Osteoblast (primary cell): ENCODE results near the gene MEPCE. TPM values are rescaled to one million over a fixed set of nuclear protein-coding genes. Genes with fewer than 3 reads are reported as not detected.
A peak's percentile ranks its signal among the peaks of the same experiment; 100 is the strongest.
"Not testable (repeated sequence)": the region's sequence is repeated elsewhere in the genome, so short reads cannot be mapped to it uniquely, and the experiment has no call there.

Source experiments
- DNase-seq: peaks from one replicate; pipeline ENCODE4 v3.0.0; 2011; ENCODE audit warnings: low spot score, mixed read lengths; ENCODE audit not compliant: insufficient read length; ENCODE audit errors: missing footprints
- H2AFZ ChIP-seq: 2 replicates; pipeline ENCODE4 v1.6.0; 2011; ENCODE audit warnings: mild to moderate bottlenecking, low read length
- H3K27ac ChIP-seq: 2 replicates; pipeline ENCODE4 v1.5.1; 2011; ENCODE audit warnings: mild to moderate bottlenecking, low read depth, low read length, moderate library complexity
- H3K27me3 ChIP-seq: 2 replicates; pipeline ENCODE4 v1.6.0; 2012; ENCODE audit warnings: mild to moderate bottlenecking, control low read depth, inconsistent platforms, low read length, moderate library complexity; ENCODE audit not compliant: insufficient read depth
- H3K36me3 ChIP-seq: 2 replicates; pipeline ENCODE4 v1.5.1; 2011; ENCODE audit warnings: mild to moderate bottlenecking, low read length, control low read depth, moderate library complexity; ENCODE audit not compliant: insufficient read depth
- H3K4me1 ChIP-seq: 2 replicates; pipeline ENCODE4 v1.5.1; 2011; ENCODE audit warnings: mild to moderate bottlenecking, low read length, control low read depth, moderate library complexity; ENCODE audit not compliant: insufficient read depth
- H3K4me2 ChIP-seq: 2 replicates; pipeline ENCODE4 v1.6.0; 2011; ENCODE audit warnings: mild to moderate bottlenecking, low read length; ENCODE audit not compliant: insufficient read depth
- H3K4me3 ChIP-seq: fragments of 200-600 bp; sonication (generic); 3 replicates; pipeline ENCODE4 v1.5.1; 2012; ENCODE audit warnings: mild to moderate bottlenecking, low read length, inconsistent platforms; ENCODE audit not compliant: insufficient read depth
- H3K79me2 ChIP-seq: 2 replicates; pipeline ENCODE4 v1.6.0; 2012; ENCODE audit warnings: mild to moderate bottlenecking, low read length, control low read depth, inconsistent platforms; ENCODE audit not compliant: insufficient read depth
- H3K9me3 ChIP-seq: 2 replicates; pipeline ENCODE4 v1.5.1; 2011; ENCODE audit warnings: low read depth, low read length, control low read depth
- H4K20me1 ChIP-seq: 2 replicates; pipeline ENCODE4 v1.6.0; 2012; ENCODE audit warnings: mild to moderate bottlenecking, low read length, control low read depth; ENCODE audit not compliant: insufficient read depth
- total RNA-seq: library from RNA; depleted of rRNA; stranded (reverse); fragments of >200 nt; gene quantifications from 2 replicates; pipeline ENCODE4 v1.2.3, GENCODE V29; 2012
- TF ChIP-seq, protein P1 (sequence below): IDR thresholded peaks from 2 replicates; pipeline ENCODE4 v1.5.1; 2011; ENCODE audit warnings: mild to moderate bottlenecking, low read depth, low read length, moderate library complexity; ENCODE audit errors: extremely low read depth

Gene MEPCE
- total RNA-seq, 1 donor, result 29.7 TPM

DNA sequence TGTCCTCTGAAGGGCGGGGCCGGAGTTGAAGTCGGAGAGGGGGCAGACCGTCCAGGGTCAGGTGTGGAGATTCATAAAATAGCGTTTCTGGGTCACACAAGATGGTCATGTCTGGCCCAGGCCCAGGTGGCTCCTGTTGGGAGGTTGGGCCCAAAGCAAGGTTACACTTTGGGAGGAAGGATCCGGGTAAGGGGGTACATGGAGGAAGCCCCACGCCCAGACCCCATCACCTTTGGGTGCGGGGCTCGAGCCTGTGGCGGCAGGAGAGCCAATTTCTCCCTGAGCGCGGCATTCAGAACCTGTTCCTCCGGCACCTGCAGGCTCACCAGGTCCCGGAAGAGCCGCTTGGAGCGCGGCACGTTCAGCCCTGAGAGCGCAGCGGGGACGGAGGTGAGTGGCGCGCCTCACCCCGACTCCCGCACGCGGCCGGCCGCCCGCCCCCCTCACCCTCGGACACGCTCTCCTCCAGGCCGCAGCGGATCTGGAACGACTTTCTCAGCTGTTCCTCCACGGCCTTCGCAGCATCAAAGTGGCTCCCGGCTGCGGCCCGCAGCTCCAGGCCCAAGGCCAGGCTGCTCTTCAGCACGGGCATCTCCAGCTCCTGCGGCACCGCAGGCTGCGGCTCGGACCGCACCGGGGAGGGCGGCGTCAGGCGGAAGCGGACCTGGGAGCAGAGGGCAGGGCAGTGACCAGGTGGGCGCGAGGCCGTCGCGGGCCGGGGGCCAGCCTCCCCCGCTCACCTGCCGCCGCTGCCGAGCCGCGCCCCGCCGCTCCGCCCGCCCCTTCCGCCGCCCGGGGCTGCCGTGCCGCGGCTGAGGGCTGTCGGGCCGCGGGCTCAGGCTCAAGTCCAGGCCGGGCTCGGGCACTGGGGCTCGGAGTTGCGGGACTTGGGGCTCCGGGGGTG lies 6.0 kb downstream of the MEPCE start:
- DNase-seq, result peak; percentile 94
- Histone ChIP-seq H2AFZ (peak overlapping the region; percentile 77), H3K4me3 (peak overlapping the region; percentile 93), H4K20me1 (peaks cover 20% of the 10 kb centered on the region), H3K27me3 (no peaks in the 10 kb centered on the region), H3K4me1 (peaks cover 20% of the 10 kb centered on the region), H3K4me2 (peak overlapping the region; percentile 70), H3K27ac (peak overlapping the region; percentile 76), H3K79me2 (peaks cover 56% of the 10 kb centered on the region), H3K36me3 (peaks cover 34% of the 10 kb centered on the region), H3K9me3 (no peaks in the 10 kb centered on the region)
- TF ChIP-seq, protein P1, sequence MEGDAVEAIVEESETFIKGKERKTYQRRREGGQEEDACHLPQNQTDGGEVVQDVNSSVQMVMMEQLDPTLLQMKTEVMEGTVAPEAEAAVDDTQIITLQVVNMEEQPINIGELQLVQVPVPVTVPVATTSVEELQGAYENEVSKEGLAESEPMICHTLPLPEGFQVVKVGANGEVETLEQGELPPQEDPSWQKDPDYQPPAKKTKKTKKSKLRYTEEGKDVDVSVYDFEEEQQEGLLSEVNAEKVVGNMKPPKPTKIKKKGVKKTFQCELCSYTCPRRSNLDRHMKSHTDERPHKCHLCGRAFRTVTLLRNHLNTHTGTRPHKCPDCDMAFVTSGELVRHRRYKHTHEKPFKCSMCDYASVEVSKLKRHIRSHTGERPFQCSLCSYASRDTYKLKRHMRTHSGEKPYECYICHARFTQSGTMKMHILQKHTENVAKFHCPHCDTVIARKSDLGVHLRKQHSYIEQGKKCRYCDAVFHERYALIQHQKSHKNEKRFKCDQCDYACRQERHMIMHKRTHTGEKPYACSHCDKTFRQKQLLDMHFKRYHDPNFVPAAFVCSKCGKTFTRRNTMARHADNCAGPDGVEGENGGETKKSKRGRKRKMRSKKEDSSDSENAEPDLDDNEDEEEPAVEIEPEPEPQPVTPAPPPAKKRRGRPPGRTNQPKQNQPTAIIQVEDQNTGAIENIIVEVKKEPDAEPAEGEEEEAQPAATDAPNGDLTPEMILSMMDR, result no peak

DNA sequence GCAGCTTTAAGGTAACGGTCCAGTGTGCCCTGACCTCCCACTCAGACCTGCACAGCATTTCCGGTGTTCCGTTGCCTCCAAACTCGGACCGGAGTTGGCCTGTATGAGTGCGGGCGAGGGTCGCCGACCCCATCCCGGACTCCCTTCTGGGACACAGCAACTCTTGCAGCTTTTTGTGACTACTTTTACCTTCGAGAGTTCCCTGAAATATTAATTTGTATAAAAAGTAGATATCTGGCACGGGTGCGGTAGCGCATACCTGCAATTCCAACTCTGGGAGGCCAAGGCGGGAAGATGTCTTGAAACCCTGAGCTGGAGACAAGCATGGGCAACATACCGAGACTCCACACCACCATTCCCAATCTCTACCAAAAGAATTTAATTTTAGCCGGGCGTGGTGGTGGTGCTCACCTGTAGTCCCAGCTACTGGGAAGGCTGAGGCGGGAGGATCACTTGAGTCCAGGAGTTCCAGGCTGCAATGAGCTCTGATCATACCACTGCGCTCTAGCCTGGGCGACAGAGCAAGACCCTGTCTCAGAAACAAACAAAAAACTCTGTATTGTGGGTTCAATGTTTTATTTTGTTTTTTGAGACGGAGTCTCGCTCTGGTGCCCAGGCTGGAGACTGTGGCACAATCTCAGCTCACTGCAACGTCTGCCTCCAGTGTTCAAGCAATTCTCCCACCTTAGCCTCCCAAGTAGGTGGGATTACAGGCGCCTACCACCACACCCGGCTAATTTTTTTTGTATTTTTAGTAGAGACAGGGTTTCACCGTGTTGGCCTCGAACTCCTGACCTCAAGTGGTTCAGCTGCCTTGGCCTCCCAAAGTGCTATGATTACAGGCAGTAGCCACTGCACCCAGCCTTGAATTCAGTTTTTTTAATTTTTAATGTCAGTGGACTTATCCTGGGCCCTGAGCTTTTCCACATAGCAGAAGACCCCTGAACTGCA lies 7.8 kb downstream of the MEPCE start:
- H3K27ac ChIP-seq, result no peak overlapping the region
- no peaks in the 10 kb centered on the region for H3K9me3 ChIP-seq
- DNase-seq, result no peak
- no peak overlapping the region for H2AFZ ChIP-seq
- H3K4me2 ChIP-seq, result peak overlapping the region; percentile 70
- peaks cover 38% of the 10 kb centered on the region for H3K79me2 ChIP-seq
- peaks cover 13% of the 10 kb centered on the region for H4K20me1 ChIP-seq
- TF ChIP-seq, protein P1, result no peak
- H3K4me3 ChIP-seq, result peak overlapping the region; percentile 93
- H3K4me1 ChIP-seq, result peaks cover 13% of the 10 kb centered on the region
- H3K36me3 ChIP-seq, result peaks cover 27% of the 10 kb centered on the region
- no peaks in the 10 kb centered on the region for H3K27me3 ChIP-seq

DNA sequence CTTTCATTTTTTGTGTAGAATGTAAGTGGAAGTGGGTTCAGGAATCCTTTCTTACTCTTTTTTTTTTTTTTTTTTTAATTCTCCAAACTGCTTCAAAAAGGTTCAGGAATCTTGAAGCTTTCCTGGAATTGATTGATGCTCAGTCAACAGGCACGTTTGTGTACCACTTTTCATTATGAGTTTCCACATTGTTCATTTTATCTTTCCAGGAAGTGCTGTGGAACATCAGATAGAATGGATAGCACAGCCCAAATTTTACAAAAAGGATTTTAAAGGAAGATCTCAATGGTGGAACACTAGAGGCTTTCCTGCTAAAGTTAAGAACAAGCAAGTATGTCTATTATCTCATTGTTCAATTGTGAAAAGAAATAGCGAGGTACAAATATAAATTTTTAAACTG lies 8.5 kb downstream of the MEPCE start:
- H3K36me3 ChIP-seq, result peaks cover 19% of the 10 kb centered on the region
- H3K4me2 ChIP-seq, result no peak overlapping the region
- no peaks in the 10 kb centered on the region for H3K27me3 ChIP-seq
- TF ChIP-seq, protein P1, result no peak
- no peak overlapping the region for H3K4me3 ChIP-seq
- H3K9me3 ChIP-seq, result no peaks in the 10 kb centered on the region
- peaks cover 31% of the 10 kb centered on the region for H3K79me2 ChIP-seq
- DNase-seq, result no peak
- H2AFZ ChIP-seq, result no peak overlapping the region
- H4K20me1 ChIP-seq, result peaks cover 8% of the 10 kb centered on the region
- no peak overlapping the region for H3K27ac ChIP-seq
- peaks cover 13% of the 10 kb centered on the region for H3K4me1 ChIP-seq

DNA sequence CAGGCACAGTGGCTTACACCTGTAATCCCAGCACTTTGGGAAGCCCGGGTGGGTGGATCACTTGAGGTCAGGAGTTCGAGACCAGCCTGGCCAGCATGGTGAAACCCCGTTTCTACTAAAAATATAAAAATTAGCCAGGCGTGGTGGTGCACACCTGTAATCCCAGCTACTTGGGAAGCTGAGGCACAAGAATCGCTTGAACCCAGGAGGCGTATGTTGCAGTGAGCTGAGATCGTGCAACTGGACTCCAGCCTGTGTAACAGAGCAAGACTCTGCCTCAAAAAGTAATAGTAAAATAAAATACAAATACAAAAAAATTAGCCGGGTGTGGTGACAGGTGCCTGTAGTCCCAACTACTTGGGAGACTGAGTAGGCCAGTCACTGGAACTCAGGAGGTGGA lies 9.1 kb downstream of the MEPCE start:
- H3K9me3 ChIP-seq, H2AFZ ChIP-seq, H3K4me3 ChIP-seq, H4K20me1 ChIP-seq, H3K27me3 ChIP-seq, H3K4me2 ChIP-seq, DNase-seq: not testable (repeated sequence)
- Histone ChIP-seq H3K27ac (peak overlapping the region; percentile 41), H3K4me1 (peaks cover 13% of the 10 kb centered on the region), H3K79me2 (peaks cover 25% of the 10 kb centered on the region), H3K36me3 (peaks cover 14% of the 10 kb centered on the region)

DNA sequence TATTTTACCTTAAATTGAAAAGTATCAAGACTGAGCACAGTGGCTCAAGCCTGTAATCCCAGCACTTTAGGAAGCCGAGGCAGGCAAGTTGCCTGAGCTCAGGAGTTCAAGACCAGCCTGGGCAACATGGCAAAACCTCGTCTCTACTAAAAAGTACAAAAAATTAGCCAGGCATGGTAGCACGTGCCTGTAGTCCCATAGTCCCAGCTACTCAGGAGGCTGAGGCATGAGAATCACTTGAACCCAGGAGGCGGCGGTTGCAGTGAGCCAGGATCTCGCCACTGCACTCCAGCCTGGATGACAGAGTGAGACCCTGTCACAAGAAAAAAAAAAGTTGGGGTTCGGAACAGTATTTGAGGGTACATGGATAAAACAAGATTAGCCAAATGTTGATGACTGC lies 9.6 kb downstream of the MEPCE start:
- H2AFZ ChIP-seq, result peak overlapping the region; percentile 71
- H3K4me2 ChIP-seq, result not testable (repeated sequence)

More for the DNA sequence above, 9.6 kb downstream of the MEPCE start:
- H3K9me3 ChIP-seq, DNase-seq, H4K20me1 ChIP-seq, H3K4me3 ChIP-seq, H3K27me3 ChIP-seq, H3K36me3 ChIP-seq: not testable (repeated sequence)
- peak overlapping the region; percentile 41 for H3K27ac ChIP-seq
- H3K79me2 ChIP-seq, result peaks cover 20% of the 10 kb centered on the region
- peaks cover 19% of the 10 kb centered on the region for H3K4me1 ChIP-seq
